Psoas muscle (tissue), 8 donors: ENCODE results near the gene PDE4C. TPM values are rescaled to one million over a fixed set of nuclear protein-coding genes. Genes with fewer than 3 reads are reported as not detected.

Experiments
- ATAC-seq, 4 donors: fragments of 200-7000 bp; cut with Tn5 transposase; one replicate each; pipeline ENCODE4 v1.9.1; 2020; ENCODE audit warnings: moderate library complexity in 3 of 4, mild to moderate bottlenecking in 2 of 4
- DNase-seq, 2 donors: peaks; one replicate each; pipeline ENCODE4 v3.0.0-alpha.2; 2020
- H3K27ac ChIP-seq: fragments of 200-600 bp; one replicate; pipeline ENCODE4 v1.8.0; 2022
- H3K27me3 ChIP-seq, 3 donors: fragments of 200-600 bp in 1 of 3; one replicate each; pipeline versions ENCODE4 v1.6.1 to v1.8.0; 2013 to 2022; ENCODE audit warnings: low read length in 2 of 3, mild to moderate bottlenecking in 2 of 3, moderate library complexity in 1 of 3; ENCODE audit not compliant: insufficient read depth in 3 of 3
- H3K36me3 ChIP-seq, 2 donors: fragments of 200-600 bp in 1 of 2; one replicate each; pipeline versions ENCODE4 v1.6.1 to v1.8.0; 2013 to 2022; ENCODE audit warnings: low read depth in 1 of 2, mild to moderate bottlenecking in 1 of 2, moderate library complexity in 1 of 2; ENCODE audit not compliant: insufficient read depth in 1 of 2
- H3K4me1 ChIP-seq: fragments of 200-600 bp; one replicate; pipeline ENCODE4 v1.8.0; 2022
- H3K4me3 ChIP-seq: fragments of 200-600 bp; one replicate; pipeline ENCODE4 v1.8.0; 2022; ENCODE audit warnings: mild to moderate bottlenecking
- H3K9me3 ChIP-seq: fragments of 200-600 bp; one replicate; pipeline ENCODE4 v1.8.0; 2022
- CTCF ChIP-seq: fragments of 200-600 bp; IDR thresholded peaks from one replicate; pipeline ENCODE4 v1.8.0; 2022; ENCODE audit warnings: antibody characterized with exemption
- WGBS, 3 donors: extraction: QIAGEN DNeasy Blood & Tissue Kit; methylation state at CpG; one replicate each; pipeline versions ENCODE4 v1.1.6 to v1.1.7; 2013; 5-methylcytosine and 5-hydroxymethylcytosine counted together
- intact Hi-C, 2 donors: fragments of 100-400 bp; cut with DNase I; formaldehyde crosslinking; loops; one replicate each; pipeline versions ENCODE4 v1.11.0 to v1.14.2; 2022
- polyA plus RNA-seq, 3 donors: library from polyadenylated mRNA; stranded (reverse); fragments of 200-250 nt; gene quantifications; one replicate each; pipeline ENCODE4 v1.2.3, GENCODE V29; 2013
- total RNA-seq, 4 donors: library from RNA; stranded (reverse); fragmentation: NEBNext Ultra II Directional in 2 of 4; extraction: Animal tissue kit (Norgen Biotek cat#: 25700) in 2 of 4; gene quantifications; one replicate each; pipeline versions ENCODE4 v1.2.1 to v1.2.4, GENCODE V29; 2021 to 2023
- donor health status: healthy with polysubstance abuse.
- donor health status: DM: no; HTN: no; CAD: no; lungs with moderate emphysema.
- donor health status: Bipolar disorder and iron deficiency.
- donor health status: healthy.
- donor health status: DM: yes; HTN: yes; CAD: no.
- donor health status: DM: no; HTN: no; CAD: no.
- donor health status: DM: no; HTN: no; CAD: no.
- donor health status: DM: yes; HTN: yes; CAD: no.

Gene PDE4C
- total and polyA plus RNA-seq, 7 donors, result 0.27 to 2.5 (median 0.86) TPM

GRCh38 chr19:18239303-18239702 lies 13.1 kb upstream of the PDE4C start:
- Histone ChIP-seq H3K27ac (no peak overlapping the region), H3K27me3 (no peaks in the 10 kb centered on the region), H3K9me3 (no peaks in the 10 kb centered on the region), H3K4me1 (no peaks in the 10 kb centered on the region), H3K36me3 (no peaks in the 10 kb centered on the region), H3K4me3 (no peak overlapping the region)
- DNase-seq, result no peak
- WGBS, 3 donors, result 31 to 34% (median 32%) methylated on average over 12 of the region's 12 CpGs
- intact Hi-C loops, result no loop called here
- no peak for ATAC-seq
- no peak for TF ChIP-seq CTCF

GRCh38 chr19:18234194-18234593 lies 8.0 kb upstream of the PDE4C start:
- Histone ChIP-seq H3K36me3 (no peaks in the 10 kb centered on the region), H3K4me3 (no peak overlapping the region), H3K9me3 (no peaks in the 10 kb centered on the region), H3K27ac (no peak overlapping the region), H3K27me3 (peaks cover 0 to 25% (median 2%) of the 10 kb centered on the region in 3 donors), H3K4me1 (no peaks in the 10 kb centered on the region)
- no peak for TF ChIP-seq CTCF
- intact Hi-C loops, result no loop called here
- ATAC-seq (no peak), DNase-seq (no peak)
- WGBS, 3 donors, result 30 to 34% (median 32%) methylated on average over 6 of the region's 6 CpGs

- Histone ChIP-seq H3K4me3 (no peak overlapping the region), H3K27ac (no peak overlapping the region), H3K4me1 (peaks cover 5% of the 10 kb centered on the region), H3K27me3 (peaks cover 0 to 25% (median 2%) of the 10 kb centered on the region in 3 donors), H3K36me3 (no peaks in the 10 kb centered on the region), H3K9me3 (no peaks in the 10 kb centered on the region)
- DNase-seq (peak; percentile 44 to 66), ATAC-seq (peak; percentile 53 to 69 (median 68))
- intact Hi-C loops, result no loop called here
- TF ChIP-seq CTCF, result no peak
- WGBS, 3 donors, result 11 to 17% (median 13%) methylated on average over 37 of the region's 37 CpGs
Measured at GRCh38 chr19:18233224-18233825, 7.1 kb upstream of the PDE4C start.

DNA sequence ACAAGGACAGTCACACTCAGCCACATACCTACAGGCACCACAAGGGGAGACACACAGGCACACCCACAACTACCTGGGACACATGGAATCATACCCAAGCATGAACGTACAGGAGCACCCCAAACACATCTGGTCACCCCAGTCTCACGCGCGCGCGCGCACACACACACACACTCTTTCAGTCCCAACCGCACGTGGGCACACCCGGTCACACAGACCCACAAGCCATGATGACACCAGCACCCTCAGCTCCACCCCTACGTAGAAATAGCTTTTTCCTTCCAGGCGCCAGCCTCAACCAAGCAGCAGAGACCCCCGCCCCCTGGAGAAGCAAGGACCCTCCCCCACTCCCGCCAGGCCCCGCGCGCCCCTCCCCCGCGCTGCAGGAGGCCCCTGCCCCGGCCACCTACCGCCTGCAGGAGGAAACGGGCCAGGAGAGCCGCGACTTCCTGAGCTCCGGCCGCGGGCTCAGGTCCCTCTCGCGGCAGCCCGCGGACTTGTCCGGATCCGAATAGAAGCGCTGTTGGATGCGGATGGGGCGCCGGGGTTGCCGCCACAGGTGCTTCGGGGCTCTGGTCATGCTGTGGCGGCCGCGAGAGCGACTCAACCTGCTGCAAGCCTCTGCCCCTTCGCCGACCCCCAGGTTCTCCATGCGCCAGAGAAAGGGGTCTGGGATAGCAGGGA lies 6.4 kb upstream of the PDE4C start:
- no peak overlapping the region for H3K4me3 ChIP-seq
- intact Hi-C loops, result no loop called here
- no peak for DNase-seq
- WGBS, 3 donors, result 4 to 5% (median 4%) methylated on average over 40 to 46 of the region's 46 CpGs
- no peak for ATAC-seq
- H3K36me3 ChIP-seq, result no peaks in the 10 kb centered on the region
- peaks cover 12% of the 10 kb centered on the region for H3K4me1 ChIP-seq
- no peaks in the 10 kb centered on the region for H3K9me3 ChIP-seq
- H3K27ac ChIP-seq, result no peak overlapping the region
- no peak for TF ChIP-seq CTCF
- peaks cover 0 to 25% (median 2%) of the 10 kb centered on the region in 3 donors for H3K27me3 ChIP-seq
